ENCODE measurements around the gene RGL1.

- TF ChIP-seq ZNF274 (IDR thresholded peaks at IDR 0.05; ENCODE audit: low read depth, low read length) (no peak), YY1 (IDR thresholded peaks at IDR 0.05; ENCODE audit: insufficient read depth, insufficient read length) (no peak)
These were observed 66.2 kb downstream of the RGL1 start for GRCh38 chr1:183871142-183871541.
